HG03060 (cell line): ENCODE results near the gene COQ10A.
"Not testable (repeated sequence)": the region's sequence is repeated elsewhere in the genome, so short reads cannot be mapped to it uniquely, and the experiment has no call there.

Experiments used
- ATAC-seq: cut with Tn5 transposase; IDR thresholded peaks from one replicate; pipeline ENCODE4 v1.9.1; 2021; ENCODE audit warnings: low read depth, moderate number of reproducible peaks; ENCODE audit not compliant: unreplicated experiment

The COQ10A gene

GRCh38 chr12:56272468-56272867 is 5.7 kb downstream of the COQ10A start:
- not testable (repeated sequence) for ATAC-seq

GRCh38 chr12:56274299-56274698 is 7.6 kb downstream of the COQ10A start:
- no peak for ATAC-seq

GRCh38 chr12:56278905-56279304 is 12.2 kb downstream of the COQ10A start:
- ATAC-seq = no peak

GRCh38 chr12:56280849-56281248 is 14.1 kb downstream of the COQ10A start:
- ATAC-seq = no peak

GRCh38 chr12:56282030-56282429 is 15.3 kb downstream of the COQ10A start:
- no peak for ATAC-seq

- ATAC-seq = no peak
These were observed 15.8 kb downstream of the COQ10A start for GRCh38 chr12:56282579-56282978.

GRCh38 chr12:56284263-56284662 is 17.5 kb downstream of the COQ10A start:
- ATAC-seq = not testable (repeated sequence)

GRCh38 chr12:56286044-56286830 is 19.5 kb downstream of the COQ10A start:
- no peak for ATAC-seq

GRCh38 chr12:56288705-56289387 is 22.1 kb downstream of the COQ10A start:
- no peak for ATAC-seq

GRCh38 chr12:56293795-56294194 is 27.1 kb downstream of the COQ10A start:
- ATAC-seq = no peak

- ATAC-seq = no peak
These were observed 29.6 kb downstream of the COQ10A start for GRCh38 chr12:56296295-56296694.

- ATAC-seq = no peak
These were observed 30.7 kb downstream of the COQ10A start for GRCh38 chr12:56297400-56297799.

GRCh38 chr12:56298828-56299227 is 32.1 kb downstream of the COQ10A start:
- ATAC-seq = no peak

- peak; percentile 1 for ATAC-seq
These were observed 32.6 kb downstream of the COQ10A start for GRCh38 chr12:56299308-56299852.

- peak; percentile 81 for ATAC-seq
These were observed 33.3 kb downstream of the COQ10A start, which contains the start of gene CS for GRCh38 chr12:56299853-56300643. TSS of gene CS (minus strand) at chr12:56300330. CDS start at chr12:56300201, 129 bp downstream.

- ATAC-seq = no peak
These were observed 34.1 kb downstream of the COQ10A start for GRCh38 chr12:56300644-56301464.

GRCh38 chr12:56304276-56304675 is 37.5 kb downstream of the COQ10A start:
- no peak for ATAC-seq

GRCh38 chr12:56304872-56305590 is 38.3 kb downstream of the COQ10A start:
- ATAC-seq = no peak

GRCh38 chr12:56307221-56307965 is 40.7 kb downstream of the COQ10A start:
- ATAC-seq = no peak
